ENCODE data around the gene AHSG. TPM values are rescaled to one million over a fixed set of nuclear protein-coding genes. Genes with fewer than 3 reads are reported as not detected.
A peak's percentile ranks its signal among the peaks of the same experiment; 100 is the strongest.

AHSG gene
- total RNA-seq, 1 donor from 2014 or later, result not detected

DNA sequence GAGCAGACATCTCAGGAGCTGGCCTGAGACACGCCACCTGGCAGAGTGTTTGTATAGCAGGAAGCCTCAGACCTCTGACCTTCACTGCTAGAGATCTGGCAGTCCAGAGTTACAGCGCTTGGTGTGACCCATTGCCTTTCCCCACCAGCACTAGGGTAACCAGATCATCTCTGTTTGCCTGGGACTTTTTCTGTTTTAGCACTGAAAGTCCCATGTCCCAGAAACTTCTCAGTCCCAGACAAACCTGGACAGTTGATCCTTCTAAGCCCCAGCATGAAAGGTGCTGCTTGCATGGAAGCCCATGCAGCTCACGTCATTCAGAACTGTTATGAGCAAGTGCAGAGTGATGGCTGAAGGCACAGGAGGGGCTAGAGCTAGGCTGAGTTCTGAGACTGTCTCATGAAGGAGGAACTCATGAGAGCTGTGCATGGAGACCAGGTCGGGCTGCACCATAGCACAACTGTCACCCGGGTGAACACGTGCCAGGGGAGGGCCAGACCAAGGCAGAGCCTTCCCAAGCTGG is 18.2 kb upstream of the AHSG start:
- Histone ChIP-seq H3K36me3 (ENCODE audit: control insufficient read depth, insufficient read depth, low read length) (no peaks in the 10 kb centered on the region), H3K27me3 (ENCODE audit: control insufficient read depth, insufficient read depth, low read length) (no peaks in the 10 kb centered on the region), H3K4me3 (ENCODE audit: low read depth, low read length) (no peak overlapping the region)
- FAIRE-seq, result no peak
- TF ChIP-seq, protein P1, sequence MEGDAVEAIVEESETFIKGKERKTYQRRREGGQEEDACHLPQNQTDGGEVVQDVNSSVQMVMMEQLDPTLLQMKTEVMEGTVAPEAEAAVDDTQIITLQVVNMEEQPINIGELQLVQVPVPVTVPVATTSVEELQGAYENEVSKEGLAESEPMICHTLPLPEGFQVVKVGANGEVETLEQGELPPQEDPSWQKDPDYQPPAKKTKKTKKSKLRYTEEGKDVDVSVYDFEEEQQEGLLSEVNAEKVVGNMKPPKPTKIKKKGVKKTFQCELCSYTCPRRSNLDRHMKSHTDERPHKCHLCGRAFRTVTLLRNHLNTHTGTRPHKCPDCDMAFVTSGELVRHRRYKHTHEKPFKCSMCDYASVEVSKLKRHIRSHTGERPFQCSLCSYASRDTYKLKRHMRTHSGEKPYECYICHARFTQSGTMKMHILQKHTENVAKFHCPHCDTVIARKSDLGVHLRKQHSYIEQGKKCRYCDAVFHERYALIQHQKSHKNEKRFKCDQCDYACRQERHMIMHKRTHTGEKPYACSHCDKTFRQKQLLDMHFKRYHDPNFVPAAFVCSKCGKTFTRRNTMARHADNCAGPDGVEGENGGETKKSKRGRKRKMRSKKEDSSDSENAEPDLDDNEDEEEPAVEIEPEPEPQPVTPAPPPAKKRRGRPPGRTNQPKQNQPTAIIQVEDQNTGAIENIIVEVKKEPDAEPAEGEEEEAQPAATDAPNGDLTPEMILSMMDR (IDR thresholded peaks at IDR 0.05; ENCODE audit: insufficient read depth, low read length, severe bottlenecking), result no peak
- no peak for DNase-seq (ENCODE audit: low read depth)

DNA sequence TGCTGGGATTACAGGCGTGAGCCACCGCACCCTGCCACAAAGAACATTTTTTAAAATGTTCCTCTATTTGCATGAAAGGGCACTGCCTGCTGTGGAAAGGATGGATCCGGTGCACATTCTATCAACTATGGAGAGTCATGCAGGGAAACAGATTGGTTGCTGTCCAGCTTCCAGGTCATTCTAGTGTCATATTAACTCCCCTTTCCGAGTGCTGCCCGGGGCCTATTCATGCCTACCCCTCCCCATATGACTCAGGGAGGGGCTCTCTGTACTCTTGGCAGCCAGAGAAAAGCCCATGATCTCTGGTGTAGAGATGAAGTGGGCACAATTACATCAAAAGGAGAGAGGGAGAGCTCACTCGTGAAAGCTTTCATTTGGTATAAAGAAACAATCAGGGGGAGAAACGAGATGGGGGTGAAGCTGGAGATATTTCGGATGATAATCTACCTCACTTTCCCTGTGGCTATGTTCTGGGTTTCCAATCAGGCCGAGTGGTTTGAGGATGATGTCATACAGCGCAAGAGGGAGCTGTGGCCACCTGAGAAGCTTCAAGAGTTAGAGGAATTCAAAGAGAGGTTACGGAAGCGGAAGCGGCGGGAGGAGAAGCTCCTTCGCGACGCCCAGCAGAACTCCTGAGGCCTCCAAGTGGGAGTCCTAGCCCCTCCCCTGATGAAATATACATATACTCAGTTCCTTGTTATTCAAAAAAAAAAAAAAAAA is 16.1 kb upstream of the AHSG start:
- DNase-seq (ENCODE audit: low read depth), result peak; percentile 75
- TF ChIP-seq, protein P1 (IDR thresholded peaks at IDR 0.05; ENCODE audit: insufficient read depth, low read length, severe bottlenecking), result no peak
- no peak overlapping the region for H3K4me3 ChIP-seq (ENCODE audit: low read depth, low read length)
- no peak for FAIRE-seq
- no peaks in the 10 kb centered on the region for H3K36me3 ChIP-seq (ENCODE audit: control insufficient read depth, insufficient read depth, low read length)
- H3K27me3 ChIP-seq (ENCODE audit: control insufficient read depth, insufficient read depth, low read length), result no peaks in the 10 kb centered on the region

DNA sequence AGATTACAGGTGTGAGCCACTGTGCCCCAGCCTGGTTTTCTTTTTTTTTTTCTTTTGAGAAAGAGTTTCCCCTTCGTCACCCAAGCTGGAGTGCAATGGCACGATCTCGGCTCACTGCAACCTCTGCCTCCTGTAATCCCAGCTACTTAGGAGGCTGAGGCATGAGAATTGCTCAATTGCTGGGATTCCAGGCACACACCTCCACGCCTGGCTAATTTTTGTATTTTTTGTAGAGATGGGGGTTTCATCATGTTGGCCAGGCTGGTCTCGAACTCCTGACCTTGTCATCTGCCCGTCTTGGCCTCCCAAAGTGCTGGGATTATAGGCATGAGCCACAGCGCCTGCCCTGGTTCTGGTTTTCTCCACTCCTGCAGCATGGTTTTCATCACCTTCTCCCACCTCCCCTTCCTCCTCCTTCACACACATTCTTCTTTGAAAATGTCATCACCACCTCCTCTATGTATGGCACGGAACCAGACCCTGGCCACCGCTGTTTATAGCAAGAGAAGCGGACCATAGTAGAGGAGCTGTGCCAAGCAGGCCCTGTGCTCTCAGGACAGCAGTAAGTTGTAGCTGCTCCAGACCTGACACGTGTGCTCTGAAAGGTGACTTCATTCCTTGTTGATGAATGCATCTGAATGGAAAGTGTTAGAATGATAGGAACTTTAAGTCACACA is 14.6 kb upstream of the AHSG start:
- FAIRE-seq (no peak), DNase-seq (ENCODE audit: low read depth) (peak; percentile 40)
- TF ChIP-seq, protein P1 (IDR thresholded peaks at IDR 0.05; ENCODE audit: insufficient read depth, low read length, severe bottlenecking), result no peak
- Histone ChIP-seq H3K27me3 (ENCODE audit: control insufficient read depth, insufficient read depth, low read length) (no peaks in the 10 kb centered on the region), H3K4me3 (ENCODE audit: low read depth, low read length) (no peak overlapping the region), H3K36me3 (ENCODE audit: control insufficient read depth, insufficient read depth, low read length) (no peaks in the 10 kb centered on the region)

DNA sequence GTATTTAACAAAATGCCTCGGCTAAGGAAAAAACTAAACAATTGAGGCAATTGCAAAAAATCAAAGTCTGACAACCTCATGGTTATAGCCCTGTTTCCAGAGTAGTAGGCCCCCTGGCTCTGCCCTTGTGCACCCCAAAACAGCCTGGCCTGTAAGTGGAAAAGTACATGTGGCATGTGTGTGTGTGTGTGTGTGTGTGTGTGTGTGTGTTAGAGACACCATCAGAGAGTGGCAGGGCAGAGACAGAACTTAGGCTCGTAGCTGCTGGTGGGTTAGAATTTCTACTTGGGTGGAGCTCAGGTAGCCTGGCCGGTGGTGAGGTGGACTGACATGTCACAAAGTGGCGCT is 14.1 kb upstream of the AHSG start:
- DNase-seq (ENCODE audit: low read depth), result no peak
- Histone ChIP-seq H3K4me3 (ENCODE audit: low read depth, low read length) (no peak overlapping the region), H3K36me3 (ENCODE audit: control insufficient read depth, insufficient read depth, low read length) (no peaks in the 10 kb centered on the region), H3K27me3 (ENCODE audit: control insufficient read depth, insufficient read depth, low read length) (no peaks in the 10 kb centered on the region)
- no peak for FAIRE-seq
- TF ChIP-seq, protein P1 (IDR thresholded peaks at IDR 0.05; ENCODE audit: insufficient read depth, low read length, severe bottlenecking), result no peak

DNA sequence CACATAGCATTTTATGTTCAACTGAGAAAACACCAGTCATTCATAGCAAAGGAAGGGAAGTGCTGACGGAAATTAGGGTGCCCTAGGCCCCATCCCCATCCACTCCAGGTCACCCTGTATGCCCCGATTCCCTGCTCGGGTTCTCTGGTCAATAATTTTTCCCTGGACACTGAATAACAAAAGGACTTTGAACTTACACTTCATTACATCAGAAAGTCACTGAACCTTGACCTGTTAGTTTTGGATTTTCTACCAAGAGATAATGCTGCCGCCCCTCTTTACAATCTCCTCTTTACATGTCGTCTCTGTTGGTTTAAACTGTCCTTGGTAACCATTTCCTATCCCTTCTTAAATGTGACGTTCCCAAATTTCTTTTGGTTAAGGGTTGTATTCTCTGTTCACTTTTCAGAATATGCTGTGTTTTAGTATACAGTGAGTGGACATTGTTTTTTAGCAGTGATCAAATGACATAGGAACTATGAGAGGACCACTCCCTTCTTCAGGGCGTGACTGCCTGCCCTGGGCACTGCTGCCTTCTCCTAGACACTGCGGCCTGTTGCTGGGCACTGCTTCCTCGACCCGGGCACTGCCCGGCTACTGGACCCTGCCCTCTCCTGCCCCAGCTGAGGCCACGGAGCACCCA is 13.6 kb upstream of the AHSG start:
- TF ChIP-seq, protein P1 (IDR thresholded peaks at IDR 0.05; ENCODE audit: insufficient read depth, low read length, severe bottlenecking), result no peak
- Histone ChIP-seq H3K4me3 (ENCODE audit: low read depth, low read length) (no peak overlapping the region), H3K27me3 (ENCODE audit: control insufficient read depth, insufficient read depth, low read length) (no peaks in the 10 kb centered on the region), H3K36me3 (ENCODE audit: control insufficient read depth, insufficient read depth, low read length) (no peaks in the 10 kb centered on the region)
- FAIRE-seq (no peak), DNase-seq (ENCODE audit: low read depth) (no peak)

Data from bronchial epithelial cell (primary cell).